AG09309 (cell line): ENCODE measurements around the gene BTD.

Source experiments
- DNase-seq: peaks from one replicate; pipeline ENCODE4 v3.0.0-alpha.2; 2010; ENCODE audit warnings: low read depth
- H3K4me3 ChIP-seq: 2 replicates; pipeline ENCODE4 v1.5.1; 2011; ENCODE audit warnings: mild to moderate bottlenecking, low read depth, low read length, moderate library complexity; ENCODE audit not compliant: control insufficient read depth
- CTCF ChIP-seq: IDR thresholded peaks from 2 replicates; pipeline ENCODE4 v1.5.1; 2011; ENCODE audit warnings: mild to moderate bottlenecking, low read depth, low read length, inconsistent platforms; ENCODE audit not compliant: insufficient read depth, control insufficient read depth; ENCODE audit errors: missing control alignments

Gene BTD

DNA sequence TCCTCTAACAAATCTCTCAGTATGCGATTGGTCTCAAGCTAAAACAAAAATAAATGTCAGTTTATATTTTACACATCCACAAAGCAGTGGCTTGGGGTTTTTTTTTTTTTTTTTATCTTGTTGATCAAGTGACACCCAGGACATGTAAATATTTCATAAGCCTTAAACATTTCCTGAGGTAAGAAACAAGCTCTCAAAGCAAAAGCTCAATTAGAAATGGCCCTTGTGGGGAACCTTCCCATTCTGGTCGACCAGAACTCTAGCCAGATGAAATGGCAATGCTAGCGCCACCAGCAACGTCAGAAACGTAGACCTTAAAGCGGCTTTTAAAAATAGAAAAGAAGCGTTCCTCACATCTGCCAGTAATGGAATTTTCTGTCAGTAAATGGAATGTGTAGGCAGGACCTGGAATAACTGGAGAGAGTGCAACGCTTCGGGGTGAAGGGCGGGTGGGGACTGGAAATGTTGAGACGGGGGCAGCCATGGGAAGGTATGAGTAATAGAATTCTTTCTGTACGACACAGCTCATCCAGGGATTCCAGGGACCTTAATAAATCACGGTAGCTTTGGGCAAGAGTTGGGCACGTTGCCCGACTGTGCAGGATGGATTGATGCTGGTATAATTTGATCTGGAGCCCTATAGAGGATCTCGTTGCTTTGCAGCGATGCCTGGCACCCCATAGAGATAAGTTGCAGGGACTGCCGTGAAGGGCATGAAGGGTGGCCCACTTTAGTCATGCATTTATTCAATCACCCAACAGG is 44.4 kb downstream of the BTD start:
- H3K4me3 ChIP-seq = no peak overlapping the region
- peak; percentile 88 for DNase-seq
- TF ChIP-seq CTCF = no peak

DNA sequence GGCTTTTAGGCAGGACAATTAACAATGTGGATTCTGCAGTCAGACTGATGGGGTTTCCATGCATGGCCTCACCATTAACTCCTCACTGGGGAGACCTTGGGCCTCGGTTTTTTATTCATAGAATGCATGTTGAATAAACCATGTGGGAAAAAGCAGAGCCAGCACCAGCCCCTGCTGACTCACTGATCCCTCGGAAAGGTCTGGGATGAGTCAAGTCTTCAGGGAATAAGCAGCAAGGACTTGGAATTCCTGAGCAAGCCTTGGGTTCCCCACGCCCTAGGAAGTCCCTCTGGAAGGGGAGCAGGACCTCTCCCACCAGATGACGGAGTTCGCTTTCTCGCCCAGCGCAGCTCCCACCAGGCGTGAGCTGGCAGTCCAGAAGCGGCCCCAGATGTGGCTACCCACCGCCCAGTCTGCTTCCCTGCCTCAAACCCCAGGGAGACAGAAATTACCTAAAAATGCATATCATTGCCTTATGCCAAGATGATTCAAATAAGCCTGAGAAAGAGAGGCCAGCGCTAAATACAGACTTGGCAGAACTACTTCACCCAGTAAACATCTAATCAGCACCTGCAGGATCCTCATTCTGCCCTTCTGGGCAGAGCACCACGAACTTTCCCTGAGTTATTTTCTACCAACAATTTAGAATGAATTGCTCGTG is 45.4 kb downstream of the BTD start:
- peak; percentile 98 for DNase-seq
- H3K4me3 ChIP-seq = peak overlapping the region; percentile 7
- no peak for TF ChIP-seq CTCF

DNA sequence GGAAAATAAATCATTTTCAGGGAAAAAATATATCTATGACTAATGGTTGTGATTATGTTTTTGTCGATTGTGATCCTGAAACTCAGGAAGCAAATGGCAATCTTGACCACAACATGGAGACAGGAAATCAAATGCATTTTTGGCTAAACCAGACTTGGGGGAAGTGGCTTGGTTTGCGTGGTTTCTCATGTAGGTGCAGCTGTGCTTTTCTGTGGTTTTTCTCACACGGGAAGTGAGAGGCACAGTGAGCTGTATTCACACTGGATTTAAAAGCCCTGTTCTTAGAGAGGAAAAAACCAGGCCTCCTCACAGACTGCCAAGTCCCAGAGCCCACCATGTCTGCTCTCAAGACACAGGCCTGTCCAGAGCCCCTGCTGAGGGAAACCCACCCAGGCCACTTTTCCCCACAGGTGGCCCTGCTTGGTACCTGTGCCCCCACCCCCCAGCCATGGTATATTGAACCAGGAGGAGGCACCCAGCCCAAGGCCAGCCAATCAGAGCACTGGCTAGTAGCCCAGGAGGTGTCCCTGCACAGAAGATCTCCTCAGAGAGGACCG is 46.1 kb downstream of the BTD start:
- no peak for TF ChIP-seq CTCF
- DNase-seq = peak; percentile 95
- H3K4me3 ChIP-seq = peak overlapping the region; percentile 22

GRCh38 chr3:15649341-15649740 is 47.8 kb downstream of the BTD start:
- DNase-seq = no peak
- TF ChIP-seq CTCF = no peak
- H3K4me3 ChIP-seq = no peak overlapping the region

DNA sequence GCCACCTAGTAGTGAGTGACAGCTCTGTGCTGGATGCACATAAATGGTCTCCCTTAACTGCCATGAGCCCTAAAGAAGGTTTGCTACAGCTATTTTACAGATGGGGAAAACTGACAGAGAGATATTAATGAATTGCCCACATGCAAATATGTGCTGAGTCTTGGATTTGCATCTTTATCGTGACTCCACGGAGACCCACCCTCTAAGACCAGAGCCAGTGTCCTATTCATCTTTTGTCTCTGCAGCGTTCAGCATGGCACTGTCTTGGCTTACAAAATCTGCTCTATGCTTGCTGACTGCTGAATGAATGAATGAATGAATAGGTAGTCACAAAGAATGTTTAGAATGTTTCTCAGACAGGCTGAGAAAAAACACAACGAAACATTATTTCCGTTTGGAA is 48.3 kb downstream of the BTD start:
- no peak overlapping the region for H3K4me3 ChIP-seq
- no peak for DNase-seq
- no peak for TF ChIP-seq CTCF

DNA sequence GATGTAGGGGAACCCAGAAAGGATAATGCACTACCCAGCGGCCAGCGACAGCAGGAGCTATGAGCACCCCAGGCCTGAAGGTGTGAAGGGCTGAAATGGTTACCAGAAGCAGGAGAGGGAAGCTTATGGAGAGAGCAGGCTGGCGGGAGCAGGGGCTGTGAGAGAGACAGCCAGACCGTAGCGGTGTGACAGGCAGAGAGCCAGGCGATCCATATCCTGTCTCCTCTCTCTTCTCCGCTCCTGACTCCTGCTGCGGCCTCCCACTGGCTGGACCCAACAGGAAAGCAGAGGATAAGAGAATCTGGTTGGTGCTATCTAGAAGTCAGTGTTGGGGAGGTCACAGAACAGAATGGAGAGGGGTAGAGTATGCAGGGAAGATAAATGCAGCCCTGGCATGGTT is 49.9 kb downstream of the BTD start:
- no peak for TF ChIP-seq CTCF

GRCh38 chr3:15653321-15653720 is 51.8 kb downstream of the BTD start:
- DNase-seq = no peak
- no peak for TF ChIP-seq CTCF

More for the DNA sequence above, 49.9 kb downstream of the BTD start:
- H3K4me3 ChIP-seq = no peak overlapping the region
- no peak for DNase-seq

More at GRCh38 chr3:15653321-15653720, 51.8 kb downstream of the BTD start:
- no peak overlapping the region for H3K4me3 ChIP-seq
